CD14-positive monocyte (primary cell): ENCODE data around the gene GMCL2. TPM values are rescaled to one million over a fixed set of nuclear protein-coding genes. Genes with fewer than 3 reads are reported as not detected.

Experiments used
- DNase-seq, 3 donors: peaks; one replicate each; pipeline ENCODE4 v3.0.0-alpha.2; 2011 to 2022
- H2AFZ ChIP-seq: 2 replicates; pipeline ENCODE4 v1.6.0; 2012; ENCODE audit warnings: mild to moderate bottlenecking, low read depth, low read length, inconsistent platforms; ENCODE audit not compliant: insufficient read depth, poor library complexity, severe bottlenecking
- H3K27ac ChIP-seq, 2 donors: 1 replicate in 1 of 2; 2 replicates in 1 of 2; pipeline ENCODE4 v1.5.1; 2012 to 2013; ENCODE audit warnings: low read length in 2 of 2, control low read depth in 1 of 2, inconsistent platforms in 1 of 2, low read depth in 1 of 2, mild to moderate bottlenecking in 1 of 2
- H3K27me3 ChIP-seq, 2 donors: one replicate each; pipeline versions ENCODE4 v1.6.0 to v1.6.1; 2011 to 2013; ENCODE audit warnings: low read length in 2 of 2; ENCODE audit not compliant: control insufficient read depth in 2 of 2, insufficient read depth in 2 of 2
- H3K36me3 ChIP-seq, 2 donors: replicated peaks in 1 of 2; 1 replicate in 1 of 2; 2 replicates in 1 of 2; pipeline versions ENCODE4 v1.5.1 to v1.6.1; 2012 to 2013; ENCODE audit warnings: low read length in 2 of 2, control low read depth in 1 of 2, inconsistent platforms in 1 of 2, mild to moderate bottlenecking in 1 of 2; ENCODE audit not compliant: insufficient read depth in 2 of 2, control insufficient read depth in 1 of 2
- H3K4me1 ChIP-seq, 2 donors: 1 replicate in 1 of 2; 2 replicates in 1 of 2; pipeline versions ENCODE4 v1.5.1 to v1.6.1; 2012 to 2013; ENCODE audit warnings: low read length in 2 of 2, control low read depth in 1 of 2, inconsistent platforms in 1 of 2, mild to moderate bottlenecking in 1 of 2, moderate library complexity in 1 of 2; ENCODE audit not compliant: insufficient read depth in 2 of 2, control insufficient read depth in 1 of 2
- H3K4me2 ChIP-seq: replicated peaks from 2 replicates; pipeline ENCODE3; 2012; ENCODE audit warnings: low read length, moderate library complexity, mild to moderate bottlenecking; ENCODE audit not compliant: poor library complexity, severe bottlenecking; ENCODE audit errors: extremely low read depth
- H3K4me3 ChIP-seq, 3 experiments: fragments of 200-600 bp in 1 of 3; sonication (generic) in 1 of 3; replicated peaks in 1 of 3; 1 replicate in 2 of 3; 2 replicates in 1 of 3; pipeline ENCODE4 v1.5.1; 2011 to 2013; ENCODE audit warnings: low read length in 3 of 3, mild to moderate bottlenecking in 3 of 3, control low read depth in 2 of 3, low read depth in 2 of 3, inconsistent platforms in 1 of 3, moderate library complexity in 1 of 3
- H3K79me2 ChIP-seq: 2 replicates; pipeline ENCODE4 v1.6.0; 2012; ENCODE audit warnings: mild to moderate bottlenecking, control low read depth, inconsistent platforms, low read length, moderate library complexity; ENCODE audit not compliant: insufficient read depth
- H3K9ac ChIP-seq: 2 replicates; pipeline ENCODE4 v1.6.0; 2017; ENCODE audit warnings: low read length, mild to moderate bottlenecking; ENCODE audit not compliant: insufficient read depth, poor library complexity, severe bottlenecking
- H3K9me3 ChIP-seq, 2 donors: replicated peaks in 1 of 2; 1 replicate in 1 of 2; 2 replicates in 1 of 2; pipeline versions ENCODE4 v1.5.1 to v1.6.1; 2012 to 2013; ENCODE audit warnings: low read length in 2 of 2, control low read depth in 1 of 2; ENCODE audit not compliant: control insufficient read depth in 1 of 2, insufficient read depth in 1 of 2
- H4K20me1 ChIP-seq: 2 replicates; pipeline ENCODE4 v1.6.0; 2012; ENCODE audit warnings: mild to moderate bottlenecking, low read length, control low read depth, moderate library complexity; ENCODE audit not compliant: insufficient read depth
- H3K27ac Mint-ChIP-seq, 7 donors: one replicate each; pipeline ENCODE4 v1.8.0; 2020; ENCODE audit warnings: mild to moderate bottlenecking in 7 of 7, mixed read lengths in 7 of 7, moderate library complexity in 6 of 7, inconsistent platforms in 2 of 7
- H3K27me3 Mint-ChIP-seq, 3 donors: one replicate each; pipeline ENCODE4 v1.8.0; 2021 to 2022; ENCODE audit warnings: low read depth in 3 of 3, mild to moderate bottlenecking in 3 of 3, mixed read lengths in 3 of 3, moderate library complexity in 3 of 3, inconsistent platforms in 1 of 3
- H3K36me3 Mint-ChIP-seq, 2 donors: one replicate each; pipeline ENCODE4 v1.8.0; 2020; ENCODE audit warnings: mixed read lengths in 2 of 2, inconsistent platforms in 1 of 2, mild to moderate bottlenecking in 1 of 2
- H3K4me1 Mint-ChIP-seq: one replicate; pipeline ENCODE4 v1.8.0; 2020; ENCODE audit warnings: mild to moderate bottlenecking, mixed read lengths
- H3K4me3 Mint-ChIP-seq, 2 donors: one replicate each; pipeline ENCODE4 v1.8.0; 2020; ENCODE audit warnings: mild to moderate bottlenecking in 2 of 2, mixed read lengths in 2 of 2, moderate library complexity in 1 of 2
- H3K9me3 Mint-ChIP-seq, 7 donors: one replicate each; pipeline ENCODE4 v1.8.0; 2020 to 2022; ENCODE audit warnings: mixed read lengths in 7 of 7, mild to moderate bottlenecking in 6 of 7, moderate library complexity in 6 of 7, inconsistent platforms in 2 of 7
- WGBS: methylation state at CpG from one replicate; pipeline ENCODE4 v1.1.5; 2013; ENCODE audit warnings: missing lambda C conversion rate; ENCODE audit not compliant: insufficient coverage; 5-methylcytosine and 5-hydroxymethylcytosine counted together
- intact Hi-C, 2 donors: fragments of 100-400 bp; cut with micrococcal nuclease; formaldehyde crosslinking; loops; one replicate each; pipeline versions ENCODE4 v1.15.0 to v1.15.1; 2023
- polyA plus RNA-seq, 3 donors: library from polyadenylated mRNA; depleted of rRNA in 1 of 3; unstranded in 2 of 3; stranded (reverse) in 1 of 3; fragments of 300-500 nt in 2 of 3; fragments of >200 nt in 1 of 3; fragmentation: Illumina TruSeq in 2 of 3; gene quantifications; 1 replicate in 2 of 3; 2 replicates in 1 of 3; pipeline ENCODE4 v1.2.3, GENCODE V29; 2012 to 2021
- TF ChIP-seq, protein P1 (sequence below): fragments of 200-600 bp; IDR thresholded peaks from one replicate; pipeline ENCODE4 v1.8.0; 2022; ENCODE audit warnings: antibody characterized with exemption, mild to moderate bottlenecking

Gene GMCL2
- polyA plus RNA-seq, 3 donors = not detected

GRCh38 chr5:178191661-178192060 lies 4.5 kb upstream of the GMCL2 start:
- H3K9me3 Mint-ChIP-seq = peaks cover 0 to 4% (median 2%) of the 10 kb centered on the region in 7 donors
- no peak overlapping the region for H2AFZ ChIP-seq
- H3K9me3 ChIP-seq = no peaks in the 10 kb centered on the region
- no peaks in the 10 kb centered on the region for H3K36me3 ChIP-seq
- no peak overlapping the region for H3K27ac ChIP-seq
- H3K4me1 ChIP-seq = peaks cover 9 to 12% of the 10 kb centered on the region in 2 donors
- TF ChIP-seq, protein P1, sequence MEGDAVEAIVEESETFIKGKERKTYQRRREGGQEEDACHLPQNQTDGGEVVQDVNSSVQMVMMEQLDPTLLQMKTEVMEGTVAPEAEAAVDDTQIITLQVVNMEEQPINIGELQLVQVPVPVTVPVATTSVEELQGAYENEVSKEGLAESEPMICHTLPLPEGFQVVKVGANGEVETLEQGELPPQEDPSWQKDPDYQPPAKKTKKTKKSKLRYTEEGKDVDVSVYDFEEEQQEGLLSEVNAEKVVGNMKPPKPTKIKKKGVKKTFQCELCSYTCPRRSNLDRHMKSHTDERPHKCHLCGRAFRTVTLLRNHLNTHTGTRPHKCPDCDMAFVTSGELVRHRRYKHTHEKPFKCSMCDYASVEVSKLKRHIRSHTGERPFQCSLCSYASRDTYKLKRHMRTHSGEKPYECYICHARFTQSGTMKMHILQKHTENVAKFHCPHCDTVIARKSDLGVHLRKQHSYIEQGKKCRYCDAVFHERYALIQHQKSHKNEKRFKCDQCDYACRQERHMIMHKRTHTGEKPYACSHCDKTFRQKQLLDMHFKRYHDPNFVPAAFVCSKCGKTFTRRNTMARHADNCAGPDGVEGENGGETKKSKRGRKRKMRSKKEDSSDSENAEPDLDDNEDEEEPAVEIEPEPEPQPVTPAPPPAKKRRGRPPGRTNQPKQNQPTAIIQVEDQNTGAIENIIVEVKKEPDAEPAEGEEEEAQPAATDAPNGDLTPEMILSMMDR = no peak
- no peaks in the 10 kb centered on the region for H3K79me2 ChIP-seq
- no peak overlapping the region for H3K4me3 Mint-ChIP-seq
- no peak overlapping the region for H3K27ac Mint-ChIP-seq
- H3K36me3 Mint-ChIP-seq = no peaks in the 10 kb centered on the region
- H3K4me1 Mint-ChIP-seq = peaks cover 17% of the 10 kb centered on the region
- H3K4me2 ChIP-seq = no peak overlapping the region
- intact Hi-C loops = no loop called here
- H3K9ac ChIP-seq = no peak overlapping the region
- WGBS = no CpG with 5 or more reads among the region's 4 CpGs
- no peaks in the 10 kb centered on the region for H4K20me1 ChIP-seq
- H3K4me3 ChIP-seq = no peak overlapping the region
- H3K27me3 ChIP-seq = no peaks in the 10 kb centered on the region
- no peak for DNase-seq
- H3K27me3 Mint-ChIP-seq = peaks cover 2 to 13% (median 8%) of the 10 kb centered on the region in 3 donors

DNA sequence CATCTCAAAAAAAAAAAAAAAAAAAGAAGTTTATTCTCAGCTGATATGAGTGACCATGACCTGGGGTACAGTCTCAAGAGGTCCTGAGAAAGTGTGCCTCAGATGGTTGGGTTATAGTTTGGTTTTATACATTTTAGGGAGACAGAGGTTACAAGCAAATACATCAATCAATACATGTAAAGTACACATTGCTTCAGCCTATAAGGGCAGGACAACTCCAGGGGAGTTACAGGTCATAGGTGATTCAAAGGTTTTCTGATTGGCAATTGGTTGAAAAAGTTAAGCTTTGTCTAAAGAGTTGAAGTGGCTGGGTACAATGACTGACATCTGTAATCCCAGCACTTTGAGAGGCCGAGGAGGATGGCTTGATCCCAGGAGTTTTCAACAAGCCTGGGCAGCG lies 2.3 kb upstream of the GMCL2 start:
- no peaks in the 10 kb centered on the region for H3K36me3 ChIP-seq
- no peak overlapping the region for H3K9ac ChIP-seq
- no peak overlapping the region for H3K27ac Mint-ChIP-seq
- H3K4me2 ChIP-seq = no peak overlapping the region
- DNase-seq = no peak
- H3K27ac ChIP-seq = no peak overlapping the region
- H3K9me3 Mint-ChIP-seq = peaks cover 0 to 4% (median 2%) of the 10 kb centered on the region in 7 donors
- intact Hi-C loops = no loop called here
- peaks cover 9 to 20% of the 10 kb centered on the region in 2 donors for H3K4me1 ChIP-seq
- no peaks in the 10 kb centered on the region for H3K9me3 ChIP-seq
- no peaks in the 10 kb centered on the region for H4K20me1 ChIP-seq
- no peak overlapping the region for H3K4me3 ChIP-seq
- no peaks in the 10 kb centered on the region for H3K27me3 ChIP-seq
- 50% methylated on average over 2 of the region's 2 CpGs for WGBS
- no peaks in the 10 kb centered on the region for H3K36me3 Mint-ChIP-seq
- no peaks in the 10 kb centered on the region for H3K79me2 ChIP-seq
- H3K27me3 Mint-ChIP-seq = peaks cover 2 to 8% (median 8%) of the 10 kb centered on the region in 3 donors
- peaks cover 22% of the 10 kb centered on the region for H3K4me1 Mint-ChIP-seq
- H3K4me3 Mint-ChIP-seq = no peak overlapping the region
- TF ChIP-seq, protein P1 = no peak
- H2AFZ ChIP-seq = no peak overlapping the region
